Nephron progenitor cell (in vitro differentiated cells): ENCODE results near the gene NT5DC3.

ENCODE experiments used
- DNase-seq: peaks from one replicate; pipeline ENCODE4 v3.0.0; 2021
- H3K27ac Mint-ChIP-seq: 2 replicates; pipeline ENCODE4 v1.8.0; 2021; ENCODE audit warnings: mild to moderate bottlenecking, moderate library complexity, mixed read lengths
- H3K27me3 Mint-ChIP-seq: 2 replicates; pipeline ENCODE4 v1.8.0; 2021; ENCODE audit warnings: mild to moderate bottlenecking, low read depth, mixed read lengths; ENCODE audit not compliant: poor library complexity
- H3K36me3 Mint-ChIP-seq: 2 replicates; pipeline ENCODE4 v1.8.0; 2021; ENCODE audit warnings: low read depth, mixed read lengths
- H3K4me1 Mint-ChIP-seq: 2 replicates; pipeline ENCODE4 v1.8.0; 2021; ENCODE audit warnings: mixed read lengths
- H3K4me3 Mint-ChIP-seq: 2 replicates; pipeline ENCODE4 v1.8.0; 2021; ENCODE audit warnings: mild to moderate bottlenecking, moderate library complexity, mixed read lengths
- H3K9me3 Mint-ChIP-seq: 2 replicates; pipeline ENCODE4 v1.8.0; 2021; ENCODE audit warnings: mild to moderate bottlenecking, moderate library complexity, mixed read lengths
- CTCF ChIP-seq: fragments of 200-600 bp; sonication (generic); IDR thresholded peaks from 2 replicates; pipeline ENCODE4 v1.5.0; 2021; ENCODE audit warnings: antibody characterized with exemption

Gene NT5DC3

DNA sequence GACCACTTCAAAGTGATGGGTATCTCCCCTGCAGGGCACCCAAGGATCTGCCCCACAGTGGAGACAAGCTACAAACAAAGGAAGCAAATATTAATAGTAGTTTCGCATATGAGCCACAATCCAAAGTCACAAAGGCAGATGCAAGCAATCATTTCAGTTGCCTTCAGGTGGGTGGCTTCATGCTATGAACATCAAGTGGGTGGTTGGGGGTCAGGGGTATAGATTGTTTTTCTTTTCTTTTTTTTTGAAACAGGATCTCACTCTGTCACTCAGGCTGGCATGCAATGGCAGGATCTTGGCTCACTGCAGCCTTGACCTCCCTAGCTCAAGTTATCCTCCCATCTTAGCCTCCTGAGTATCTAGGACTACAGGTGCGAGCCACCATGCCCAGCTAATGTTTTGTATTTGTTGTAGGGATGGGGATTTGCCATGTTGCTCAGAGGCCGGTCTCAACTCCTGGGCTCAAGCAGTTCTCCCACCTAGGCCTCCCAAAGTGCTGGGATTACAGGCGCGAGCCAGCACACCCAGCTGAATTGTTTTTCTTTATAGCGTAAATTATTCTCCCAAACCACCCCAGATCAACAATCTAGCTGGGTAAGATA is 13.4 kb upstream of the NT5DC3 start:
- TF ChIP-seq CTCF, result no peak
- no peak for DNase-seq
- peaks cover 8% of the 10 kb centered on the region for H3K4me1 Mint-ChIP-seq
- no peak overlapping the region for H3K4me3 Mint-ChIP-seq
- no peaks in the 10 kb centered on the region for H3K9me3 Mint-ChIP-seq
- no peak overlapping the region for H3K27ac Mint-ChIP-seq
- H3K36me3 Mint-ChIP-seq, result no peaks in the 10 kb centered on the region
- peaks cover 7% of the 10 kb centered on the region for H3K27me3 Mint-ChIP-seq

GRCh38 chr12:103852498-103852997 is 11.5 kb upstream of the NT5DC3 start:
- Mint-ChIP-seq H3K36me3 (no peaks in the 10 kb centered on the region), H3K27me3 (peaks cover 4% of the 10 kb centered on the region), H3K27ac (no peak overlapping the region), H3K4me3 (no peak overlapping the region), H3K9me3 (no peaks in the 10 kb centered on the region), H3K4me1 (peaks cover 8% of the 10 kb centered on the region)
- DNase-seq, result no peak
- no peak for TF ChIP-seq CTCF

DNA sequence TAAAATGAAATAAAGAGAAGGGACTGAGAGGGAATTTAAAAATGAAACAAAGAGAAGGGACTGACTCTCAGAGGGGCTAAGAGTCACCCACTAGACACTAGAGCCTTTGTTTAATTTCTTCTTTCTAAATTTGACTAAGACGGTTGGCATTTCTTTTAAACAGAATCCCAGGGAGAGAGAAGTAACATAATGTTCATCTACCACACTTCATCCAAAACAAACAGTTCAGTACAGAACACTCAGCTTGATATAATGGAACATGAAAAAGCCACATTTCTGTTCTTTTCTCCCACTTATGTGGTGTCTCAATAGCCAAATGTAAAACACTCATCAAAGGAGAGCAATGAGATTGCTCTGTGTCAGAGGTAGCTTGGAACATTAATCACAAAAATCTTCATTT is 10.1 kb upstream of the NT5DC3 start:
- Mint-ChIP-seq H3K9me3 (no peaks in the 10 kb centered on the region), H3K27ac (no peak overlapping the region), H3K36me3 (no peaks in the 10 kb centered on the region), H3K4me1 (peaks cover 14% of the 10 kb centered on the region), H3K4me3 (no peak overlapping the region), H3K27me3 (peaks cover 8% of the 10 kb centered on the region)
- no peak for DNase-seq
- TF ChIP-seq CTCF, result no peak

DNA sequence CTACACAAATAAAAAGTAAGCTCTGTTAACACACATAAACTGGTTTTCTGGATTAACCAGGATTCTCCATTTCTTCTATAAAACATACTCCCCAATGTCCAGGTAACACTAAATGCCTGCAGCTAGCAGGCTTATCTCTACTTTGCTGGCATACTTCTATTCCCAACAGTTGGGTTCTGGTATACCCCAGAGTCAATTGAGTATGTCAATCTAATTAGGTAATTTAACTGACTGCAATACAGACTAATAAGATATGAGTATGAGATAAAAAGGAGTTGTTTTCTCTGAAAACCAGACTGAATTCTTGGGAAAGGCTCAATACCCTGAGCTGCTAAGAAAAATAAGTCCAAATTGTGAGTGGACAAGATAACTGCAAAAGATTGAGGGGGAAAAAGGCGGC is 9.4 kb upstream of the NT5DC3 start:
- Mint-ChIP-seq H3K4me1 (peaks cover 14% of the 10 kb centered on the region), H3K36me3 (no peaks in the 10 kb centered on the region), H3K4me3 (no peak overlapping the region), H3K27ac (no peak overlapping the region), H3K9me3 (no peaks in the 10 kb centered on the region), H3K27me3 (peaks cover 8% of the 10 kb centered on the region)
- no peak for TF ChIP-seq CTCF
- no peak for DNase-seq

DNA sequence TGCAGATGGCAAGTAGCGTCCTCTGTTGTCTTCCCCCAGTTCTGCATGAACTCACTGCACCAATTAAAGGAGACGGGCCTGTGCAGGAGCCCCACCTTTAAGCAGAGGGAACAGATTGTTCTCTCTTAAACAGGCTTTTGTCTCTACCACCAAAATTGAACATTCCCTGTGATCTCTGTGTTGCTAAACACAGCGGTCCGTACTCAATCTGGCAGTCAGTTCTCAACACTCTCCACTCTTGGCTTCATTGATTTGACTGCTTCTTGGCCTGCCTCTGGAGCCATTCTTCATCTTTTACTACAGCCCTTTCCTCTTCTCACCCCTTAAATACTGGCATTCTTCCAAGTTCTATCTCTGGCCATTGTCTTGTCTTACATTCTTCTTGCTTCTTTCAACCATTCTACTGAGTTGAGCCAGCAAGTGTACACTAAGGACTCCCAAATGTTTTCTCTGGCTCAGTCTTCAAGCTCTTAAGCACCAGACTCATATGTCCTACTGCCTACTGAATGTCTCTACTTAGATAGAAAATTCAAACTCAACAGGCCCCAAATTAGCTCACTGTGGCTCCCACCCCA is 8.0 kb upstream of the NT5DC3 start:
- DNase-seq, result no peak
- Mint-ChIP-seq H3K27me3 (peaks cover 8% of the 10 kb centered on the region), H3K27ac (no peak overlapping the region), H3K36me3 (no peaks in the 10 kb centered on the region), H3K4me3 (no peak overlapping the region), H3K4me1 (peaks cover 14% of the 10 kb centered on the region), H3K9me3 (no peaks in the 10 kb centered on the region)
- no peak for TF ChIP-seq CTCF

- no peaks in the 10 kb centered on the region for H3K36me3 Mint-ChIP-seq
- H3K4me3 Mint-ChIP-seq, result no peak overlapping the region
- H3K9me3 Mint-ChIP-seq, result no peaks in the 10 kb centered on the region
- H3K4me1 Mint-ChIP-seq, result peaks cover 14% of the 10 kb centered on the region
- H3K27me3 Mint-ChIP-seq, result peaks cover 8% of the 10 kb centered on the region
- no peak for TF ChIP-seq CTCF
- no peak for DNase-seq
- no peak overlapping the region for H3K27ac Mint-ChIP-seq
Measured at GRCh38 chr12:103848143-103848542, 7.1 kb upstream of the NT5DC3 start.
